GM12878 (cell line): Measurements from ENCODE around the gene ATG101. TPM values are rescaled to one million over a fixed set of nuclear protein-coding genes. Genes with fewer than 3 reads are reported as not detected.

Experiments used
- ATAC-seq: fragments of 200-7000 bp; cut with Tn5 transposase; 3 replicates; pipeline ENCODE4 v1.9.1; 2020; ENCODE audit warnings: mild to moderate bottlenecking, moderate library complexity
- BruUV-seq: library from RNA; stranded (reverse); fragments of 400-500 nt; replicated peaks from 2 replicates; lab custom pipeline; 2021; lab: Mats Ljungman, UMichigan
- CTCF ChIA-PET: fragments of 300-600 bp; sonication (Branson Sonifier 250); formaldehyde crosslinking; extraction: SDS; loops from one replicate; lab custom pipeline; 2021; ENCODE audit warnings: inconsistent platforms; lab: Yijun Ruan, JAX
- POLR2A ChIA-PET: fragments of 350-600 bp; formaldehyde crosslinking; extraction: SDS; loops from one replicate; lab custom pipeline; 2021; ENCODE audit warnings: inconsistent platforms; lab: Charles Lee
- RAD21 ChIA-PET: fragments of 300-600 bp; sonication (Branson Sonifier 250); formaldehyde crosslinking; loops from one replicate; lab custom pipeline; 2023; ENCODE audit warnings: antibody characterized with exemption; ENCODE audit not compliant: unreplicated experiment; lab: Charles Lee
- SMC1A ChIA-PET: fragments of 300-600 bp; sonication (Branson Sonifier 250); formaldehyde crosslinking; loops from one replicate; lab custom pipeline; 2023; ENCODE audit not compliant: unreplicated experiment, uncharacterized antibody; lab: Charles Lee
- DNase-seq: peaks from one replicate; pipeline ENCODE4 v3.0.0-alpha.2; 2011; ENCODE audit warnings: low read depth, low spot score
- FAIRE-seq: peaks from 3 replicates; lab custom pipeline; 2011; peaks lifted over from hg19 to GRCh38; lab: Jason Lieb, UNC
- H2AFZ ChIP-seq: 2 replicates; pipeline ENCODE4 v1.6.0; 2011; ENCODE audit warnings: low read depth, low read length, control low read depth; ENCODE audit not compliant: control insufficient read depth
- H3K27ac ChIP-seq: 2 replicates; pipeline ENCODE4 v1.5.1; 2011; ENCODE audit warnings: control low read depth; ENCODE audit not compliant: control insufficient read depth, insufficient read depth
- H3K27me3 ChIP-seq, 2 experiments: replicated peaks in 1 of 2; 2 replicates each; pipeline versions ENCODE4 v1.6.0 to v1.6.1; 2011; ENCODE audit warnings: low read length in 1 of 2; ENCODE audit not compliant: control insufficient read depth in 2 of 2, insufficient read depth in 2 of 2
- H3K36me3 ChIP-seq, 2 experiments: 2 replicates each; pipeline ENCODE4 v1.5.1; 2011; ENCODE audit warnings: low read length in 1 of 2; ENCODE audit not compliant: control insufficient read depth in 2 of 2, insufficient read depth in 2 of 2
- H3K4me1 ChIP-seq: 2 replicates; pipeline ENCODE4 v1.6.1; 2011; ENCODE audit warnings: mild to moderate bottlenecking, low read length, moderate library complexity, mixed read lengths; ENCODE audit not compliant: control insufficient read depth, insufficient read depth
- H3K4me2 ChIP-seq: 2 replicates; pipeline ENCODE4 v1.6.0; 2011; ENCODE audit warnings: control low read depth; ENCODE audit not compliant: control insufficient read depth, insufficient read depth
- H3K4me3 ChIP-seq: fragments of 200-600 bp; sonication (generic); 2 replicates; pipeline ENCODE4 v1.5.1; 2016
- H3K79me2 ChIP-seq: 2 replicates; pipeline ENCODE4 v1.6.0; 2011; ENCODE audit warnings: low read length; ENCODE audit not compliant: control insufficient read depth, insufficient read depth
- H3K9ac ChIP-seq: 2 replicates; pipeline ENCODE4 v1.8.0; 2011; ENCODE audit warnings: low read length, control low read depth, mixed read lengths; ENCODE audit not compliant: control insufficient read depth, insufficient read depth
- H3K9me3 ChIP-seq: replicated peaks from 3 replicates; pipeline ENCODE4 v1.5.1; 2011; ENCODE audit warnings: mild to moderate bottlenecking, low read length; ENCODE audit not compliant: control insufficient read depth, insufficient read depth
- H4K20me1 ChIP-seq: 2 replicates; pipeline ENCODE4 v1.6.0; 2011; ENCODE audit not compliant: control insufficient read depth, insufficient read depth
- CHD4 ChIP-seq: fragments of 200-600 bp; sonication (generic); IDR thresholded peaks from 2 replicates; pipeline ENCODE4 v1.6.1; 2016; ENCODE audit warnings: mild to moderate bottlenecking
- HDAC2 ChIP-seq: fragments of 200-600 bp; sonication (generic); IDR thresholded peaks from 2 replicates; pipeline ENCODE4 v1.6.1; 2017
- MEF2B ChIP-seq: fragments of 450-650 bp; IDR thresholded peaks from 2 replicates; pipeline ENCODE4 v1.6.1; 2018; ENCODE audit warnings: mild to moderate bottlenecking, moderate library complexity; ENCODE audit not compliant: partially characterized antibody, poor library complexity, severe bottlenecking
- MYB ChIP-seq: fragments of 150-350 bp; IDR thresholded peaks from 2 replicates; pipeline ENCODE4 v1.6.1; 2014; ENCODE audit warnings: mild to moderate bottlenecking, low read depth, low read length, borderline replicate concordance
- RBBP5 ChIP-seq: fragments of 200-600 bp; sonication (generic); conservative IDR thresholded peaks from 2 replicates; pipeline ENCODE4 v1.6.1; 2016
- RCOR1 ChIP-seq: conservative IDR thresholded peaks from 2 replicates; pipeline ENCODE4 v1.6.1; 2012; ENCODE audit warnings: low read depth, low read length, improper control_type of control experiment
- SREBF2 ChIP-seq: IDR thresholded peaks from 2 replicates; pipeline ENCODE4 v1.6.1; 2012; ENCODE audit warnings: mild to moderate bottlenecking, low read length
- ZSCAN29 ChIP-seq: fragments of 450-650 bp; IDR thresholded peaks from 2 replicates; pipeline ENCODE4 v1.6.1; 2017; ENCODE audit warnings: mild to moderate bottlenecking, moderate library complexity
- WGBS: methylation state at CpG from one replicate; pipeline ENCODE4 v1.1.6; 2016; ENCODE audit warnings: low lambda C conversion rate; ENCODE audit not compliant: insufficient replicate concordance, insufficient coverage; ENCODE audit errors: missing lambda C conversion rate; 5-methylcytosine and 5-hydroxymethylcytosine counted together
- in situ Hi-C: fragments of 300-500 bp; cut with MboI; formaldehyde crosslinking; loops from 9 replicates; pipeline ENCODE4 v1.14.3; 2018; ENCODE audit warnings: mixed read lengths
- intact Hi-C: fragments of 100-400 bp; cut with micrococcal nuclease; formaldehyde crosslinking; loops from one replicate; pipeline ENCODE4 v1.14.2; 2022; ENCODE audit not compliant: unreplicated experiment
- polyA plus RNA-seq, 11 experiments: library from polyadenylated mRNA; depleted of rRNA in 4 of 11; unstranded in 6 of 11; stranded (reverse) in 5 of 11; fragments of >200 nt; fragmentation: Nextera tagmentation in 4 of 11; fragmentation: Illumina TruSeq in 1 of 11; extraction: Ambion mirVana in 4 of 11; extraction: Trizol in 1 of 11; gene quantifications; 1 replicate in 1 of 11; 2 replicates in 10 of 11; pipeline versions ENCODE4 v1.2.1 to v1.2.3, GENCODE V29; 2011 to 2016; ENCODE audit warnings: inconsistent platforms in 2 of 11, missing spikeins in 2 of 11, low read depth in 1 of 11
- total RNA-seq, 4 experiments: library from RNA; depleted of rRNA in 3 of 4; stranded (reverse); fragments of >200 nt in 3 of 4; fragmentation: Illumina TruSeq in 1 of 4; extraction: Trizol in 1 of 4; gene quantifications; 2 replicates each; pipeline versions ENCODE4 v1.2.1 to v1.2.3, GENCODE V29; 2013 to 2021
- TF ChIP-seq, protein P1 (sequence below): IDR thresholded peaks from 2 replicates; pipeline ENCODE4 v1.6.1; 2011; ENCODE audit warnings: low read depth, low read length, improper control_type of control experiment, borderline replicate concordance
- TF ChIP-seq, protein P2 (sequence below): fragments of 450-650 bp; IDR thresholded peaks from 2 replicates; pipeline ENCODE4 v1.6.1; 2016; ENCODE audit warnings: mild to moderate bottlenecking, moderate library complexity, borderline replicate concordance
- TF ChIP-seq, protein P3 (sequence below): fragments of 450-650 bp; formaldehyde crosslinking; IDR thresholded peaks from 2 replicates; pipeline ENCODE4 v1.4.0; 2022; ENCODE audit warnings: mild to moderate bottlenecking, moderate library complexity
- TF ChIP-seq, protein P4 (sequence below): IDR thresholded peaks from 2 replicates; pipeline ENCODE4 v1.6.1; 2012; ENCODE audit warnings: mild to moderate bottlenecking, low read depth, low read length

ATG101 gene
- total and polyA plus RNA-seq, 10 of the 15 experiments (the other 5 are each of a cell fraction or from before 2014, with no cell fraction given) = 2.7 to 49.8 (median 35.3) TPM

DNA sequence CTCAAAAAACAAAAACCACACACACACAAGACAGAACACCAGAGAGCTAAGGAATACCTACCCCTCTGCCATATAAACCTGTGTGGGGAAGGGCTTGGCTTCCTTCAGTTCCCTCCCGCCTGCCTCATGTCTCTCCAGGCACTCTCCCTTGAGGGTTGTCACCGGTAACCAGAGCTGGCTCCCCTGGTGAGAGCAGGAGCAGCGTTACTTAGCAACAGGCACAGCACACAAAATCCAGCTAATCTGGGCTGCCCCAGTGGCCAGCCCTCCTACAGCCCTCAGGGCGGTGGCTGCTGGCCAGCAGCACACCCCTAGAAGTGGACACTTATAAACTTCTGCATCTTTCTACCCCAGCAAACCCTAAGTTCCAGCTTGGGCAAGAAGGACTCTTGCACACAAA lies 40.1 kb upstream of the ATG101 start:
- no peak overlapping the region for H2AFZ ChIP-seq
- SMC1A ChIA-PET = interaction anchor here (1.0 to 13.7 kb wide), 5 partner anchors 11 to 99 kb away, joined by 3 to 322 read pairs (median 9); no protein-coding TSS in a partner anchor
- ATAC-seq = peak; percentile 3; the same call in 1 of the 3 replicates
- RAD21 ChIA-PET = interaction anchor here (1.6 to 6.7 kb wide), 7 partner anchors 22 to 93 kb away, joined by 6 to 151 read pairs (median 18); partner anchors contain the start of gene NR4A1
- peaks cover 21% of the 10 kb centered on the region for H3K4me1 ChIP-seq
- no peak for DNase-seq
- no peaks in the 10 kb centered on the region for H4K20me1 ChIP-seq
- no peaks in the 10 kb centered on the region; a peak in 1 of 4 replicates for H3K27me3 ChIP-seq
- 8% methylated on average over 4 of the region's 4 CpGs for WGBS
- intact Hi-C loops = no loop called here
- no peak overlapping the region for H3K27ac ChIP-seq
- H3K9ac ChIP-seq = no peak overlapping the region
- no peak overlapping the region for H3K4me3 ChIP-seq
- in situ Hi-C loops = loop anchor here (5.0 kb wide), 2 partner anchors 53 to 93 kb away; no protein-coding TSS in a partner anchor
- no peak overlapping the region for H3K4me2 ChIP-seq
- H3K79me2 ChIP-seq = no peaks in the 10 kb centered on the region
- no peaks in the 10 kb centered on the region for H3K9me3 ChIP-seq
- no TSS peak for BruUV-seq
- POLR2A ChIA-PET = interaction anchor here (0.7 kb wide), 1 partner anchor 40 kb away, joined by 3 read pairs; the partner anchor contains the start of gene ATG101
- CTCF ChIA-PET = interaction anchor here (0.8 to 15.6 kb wide), 12 partner anchors 9 to 96 kb away, joined by 3 to 622 read pairs (median 8); partner anchors contain the start of genes NR4A1, SMIM41 and TAMALIN
- no peaks in the 10 kb centered on the region for H3K36me3 ChIP-seq
- no peak for FAIRE-seq
- TF ChIP-seq SREBF2 (no peak), MEF2B (no peak), RBBP5 (no peak), HDAC2 (no peak), CHD4 (no peak), ZSCAN29 (no peak), RCOR1 (no peak), MYB (no peak)
- TF ChIP-seq, protein P1, sequence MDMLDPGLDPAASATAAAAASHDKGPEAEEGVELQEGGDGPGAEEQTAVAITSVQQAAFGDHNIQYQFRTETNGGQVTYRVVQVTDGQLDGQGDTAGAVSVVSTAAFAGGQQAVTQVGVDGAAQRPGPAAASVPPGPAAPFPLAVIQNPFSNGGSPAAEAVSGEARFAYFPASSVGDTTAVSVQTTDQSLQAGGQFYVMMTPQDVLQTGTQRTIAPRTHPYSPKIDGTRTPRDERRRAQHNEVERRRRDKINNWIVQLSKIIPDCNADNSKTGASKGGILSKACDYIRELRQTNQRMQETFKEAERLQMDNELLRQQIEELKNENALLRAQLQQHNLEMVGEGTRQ = no peak
- TF ChIP-seq, protein P2, sequence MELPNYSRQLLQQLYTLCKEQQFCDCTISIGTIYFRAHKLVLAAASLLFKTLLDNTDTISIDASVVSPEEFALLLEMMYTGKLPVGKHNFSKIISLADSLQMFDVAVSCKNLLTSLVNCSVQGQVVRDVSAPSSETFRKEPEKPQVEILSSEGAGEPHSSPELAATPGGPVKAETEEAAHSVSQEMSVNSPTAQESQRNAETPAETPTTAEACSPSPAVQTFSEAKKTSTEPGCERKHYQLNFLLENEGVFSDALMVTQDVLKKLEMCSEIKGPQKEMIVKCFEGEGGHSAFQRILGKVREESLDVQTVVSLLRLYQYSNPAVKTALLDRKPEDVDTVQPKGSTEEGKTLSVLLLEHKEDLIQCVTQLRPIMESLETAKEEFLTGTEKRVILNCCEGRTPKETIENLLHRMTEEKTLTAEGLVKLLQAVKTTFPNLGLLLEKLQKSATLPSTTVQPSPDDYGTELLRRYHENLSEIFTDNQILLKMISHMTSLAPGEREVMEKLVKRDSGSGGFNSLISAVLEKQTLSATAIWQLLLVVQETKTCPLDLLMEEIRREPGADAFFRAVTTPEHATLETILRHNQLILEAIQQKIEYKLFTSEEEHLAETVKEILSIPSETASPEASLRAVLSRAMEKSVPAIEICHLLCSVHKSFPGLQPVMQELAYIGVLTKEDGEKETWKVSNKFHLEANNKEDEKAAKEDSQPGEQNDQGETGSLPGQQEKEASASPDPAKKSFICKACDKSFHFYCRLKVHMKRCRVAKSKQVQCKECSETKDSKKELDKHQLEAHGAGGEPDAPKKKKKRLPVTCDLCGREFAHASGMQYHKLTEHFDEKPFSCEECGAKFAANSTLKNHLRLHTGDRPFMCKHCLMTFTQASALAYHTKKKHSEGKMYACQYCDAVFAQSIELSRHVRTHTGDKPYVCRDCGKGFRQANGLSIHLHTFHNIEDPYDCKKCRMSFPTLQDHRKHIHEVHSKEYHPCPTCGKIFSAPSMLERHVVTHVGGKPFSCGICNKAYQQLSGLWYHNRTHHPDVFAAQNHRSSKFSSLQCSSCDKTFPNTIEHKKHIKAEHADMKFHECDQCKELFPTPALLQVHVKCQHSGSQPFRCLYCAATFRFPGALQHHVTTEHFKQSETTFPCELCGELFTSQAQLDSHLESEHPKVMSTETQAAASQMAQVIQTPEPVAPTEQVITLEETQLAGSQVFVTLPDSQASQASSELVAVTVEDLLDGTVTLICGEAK = no peak
- TF ChIP-seq, protein P3, sequence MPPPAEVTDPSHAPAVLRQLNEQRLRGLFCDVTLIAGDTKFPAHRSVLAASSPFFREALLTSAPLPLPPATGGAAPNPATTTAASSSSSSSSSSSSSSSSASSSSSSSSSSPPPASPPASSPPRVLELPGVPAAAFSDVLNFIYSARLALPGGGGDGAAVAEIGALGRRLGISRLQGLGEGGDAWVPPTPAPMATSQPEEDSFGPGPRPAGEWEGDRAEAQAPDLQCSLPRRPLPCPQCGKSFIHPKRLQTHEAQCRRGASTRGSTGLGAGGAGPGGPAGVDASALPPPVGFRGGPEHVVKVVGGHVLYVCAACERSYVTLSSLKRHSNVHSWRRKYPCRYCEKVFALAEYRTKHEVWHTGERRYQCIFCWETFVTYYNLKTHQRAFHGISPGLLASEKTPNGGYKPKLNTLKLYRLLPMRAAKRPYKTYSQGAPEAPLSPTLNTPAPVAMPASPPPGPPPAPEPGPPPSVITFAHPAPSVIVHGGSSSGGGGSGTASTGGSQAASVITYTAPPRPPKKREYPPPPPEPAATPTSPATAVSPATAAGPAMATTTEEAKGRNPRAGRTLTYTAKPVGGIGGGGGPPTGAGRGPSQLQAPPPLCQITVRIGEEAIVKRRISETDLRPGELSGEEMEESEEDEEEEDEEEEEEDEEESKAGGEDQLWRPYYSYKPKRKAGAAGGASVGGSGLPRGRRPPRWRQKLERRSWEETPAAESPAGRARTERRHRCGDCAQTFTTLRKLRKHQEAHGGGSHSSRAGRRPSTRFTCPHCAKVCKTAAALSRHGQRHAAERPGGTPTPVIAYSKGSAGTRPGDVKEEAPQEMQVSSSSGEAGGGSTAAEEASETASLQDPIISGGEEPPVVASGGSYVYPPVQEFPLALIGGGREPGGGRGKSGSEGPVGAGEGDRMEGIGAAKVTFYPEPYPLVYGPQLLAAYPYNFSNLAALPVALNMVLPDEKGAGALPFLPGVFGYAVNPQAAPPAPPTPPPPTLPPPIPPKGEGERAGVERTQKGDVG (CRISPR knock-in tag) = no peak
- TF ChIP-seq, protein P4, sequence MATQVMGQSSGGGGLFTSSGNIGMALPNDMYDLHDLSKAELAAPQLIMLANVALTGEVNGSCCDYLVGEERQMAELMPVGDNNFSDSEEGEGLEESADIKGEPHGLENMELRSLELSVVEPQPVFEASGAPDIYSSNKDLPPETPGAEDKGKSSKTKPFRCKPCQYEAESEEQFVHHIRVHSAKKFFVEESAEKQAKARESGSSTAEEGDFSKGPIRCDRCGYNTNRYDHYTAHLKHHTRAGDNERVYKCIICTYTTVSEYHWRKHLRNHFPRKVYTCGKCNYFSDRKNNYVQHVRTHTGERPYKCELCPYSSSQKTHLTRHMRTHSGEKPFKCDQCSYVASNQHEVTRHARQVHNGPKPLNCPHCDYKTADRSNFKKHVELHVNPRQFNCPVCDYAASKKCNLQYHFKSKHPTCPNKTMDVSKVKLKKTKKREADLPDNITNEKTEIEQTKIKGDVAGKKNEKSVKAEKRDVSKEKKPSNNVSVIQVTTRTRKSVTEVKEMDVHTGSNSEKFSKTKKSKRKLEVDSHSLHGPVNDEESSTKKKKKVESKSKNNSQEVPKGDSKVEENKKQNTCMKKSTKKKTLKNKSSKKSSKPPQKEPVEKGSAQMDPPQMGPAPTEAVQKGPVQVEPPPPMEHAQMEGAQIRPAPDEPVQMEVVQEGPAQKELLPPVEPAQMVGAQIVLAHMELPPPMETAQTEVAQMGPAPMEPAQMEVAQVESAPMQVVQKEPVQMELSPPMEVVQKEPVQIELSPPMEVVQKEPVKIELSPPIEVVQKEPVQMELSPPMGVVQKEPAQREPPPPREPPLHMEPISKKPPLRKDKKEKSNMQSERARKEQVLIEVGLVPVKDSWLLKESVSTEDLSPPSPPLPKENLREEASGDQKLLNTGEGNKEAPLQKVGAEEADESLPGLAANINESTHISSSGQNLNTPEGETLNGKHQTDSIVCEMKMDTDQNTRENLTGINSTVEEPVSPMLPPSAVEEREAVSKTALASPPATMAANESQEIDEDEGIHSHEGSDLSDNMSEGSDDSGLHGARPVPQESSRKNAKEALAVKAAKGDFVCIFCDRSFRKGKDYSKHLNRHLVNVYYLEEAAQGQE = no peak
